Naive thymus-derived CD4-positive, alpha-beta T cell (primary cell): Measurements from ENCODE around the gene RELT. TPM values are rescaled to one million over a fixed set of nuclear protein-coding genes. Genes with fewer than 3 reads are reported as not detected.

Source experiments
- ATAC-seq: fragments of 150-1000 bp; cut with Tn5 transposase; 2 replicates; pipeline ENCODE4 v1.10.0; 2021; ENCODE audit warnings: mild to moderate bottlenecking, moderate library complexity
- CTCF ChIA-PET: fragments of 350-600 bp; sonication (Branson Sonifier 250); formaldehyde crosslinking; loops from one replicate; lab custom pipeline; 2021; ENCODE audit warnings: antibody characterized with exemption; lab: Charles Lee
- POLR2A ChIA-PET: fragments of 350-600 bp; sonication (Branson Sonifier 250); formaldehyde crosslinking; loops from one replicate; lab custom pipeline; 2021; ENCODE audit warnings: antibody characterized with exemption, inconsistent platforms; lab: Charles Lee
- DNase-seq, 9 donors: peaks; one replicate each; pipeline versions ENCODE4 v3.0.0 to v3.0.0-alpha.2; 2020 to 2022; ENCODE audit warnings: mixed read lengths in 1 of 9
- H3K27ac ChIP-seq: one replicate; pipeline ENCODE4 v1.7.0; 2013; ENCODE audit warnings: mild to moderate bottlenecking, low read depth, low read length, moderate library complexity
- H3K27me3 ChIP-seq, 2 donors: one replicate each; pipeline ENCODE4 v1.7.0; 2013; ENCODE audit warnings: low read length in 2 of 2, mild to moderate bottlenecking in 2 of 2, moderate library complexity in 2 of 2; ENCODE audit not compliant: control insufficient read depth in 2 of 2, insufficient read depth in 2 of 2
- H3K36me3 ChIP-seq, 3 experiments: 1 replicate in 2 of 3; 2 replicates in 1 of 3; pipeline ENCODE4 v1.7.0; 2013; ENCODE audit warnings: low read length in 3 of 3, mild to moderate bottlenecking in 3 of 3, moderate library complexity in 1 of 3; ENCODE audit not compliant: insufficient read depth in 3 of 3, control insufficient read depth in 2 of 3
- H3K4me1 ChIP-seq, 2 donors: one replicate each; pipeline ENCODE4 v1.7.0; 2013; ENCODE audit warnings: low read length in 2 of 2, mild to moderate bottlenecking in 2 of 2, moderate library complexity in 1 of 2; ENCODE audit not compliant: control insufficient read depth in 2 of 2, insufficient read depth in 2 of 2
- H3K4me3 ChIP-seq: 2 replicates; pipeline ENCODE4 v1.7.0; 2013; ENCODE audit warnings: mild to moderate bottlenecking, low read length
- H3K9me3 ChIP-seq, 3 experiments: 1 replicate in 2 of 3; 2 replicates in 1 of 3; pipeline ENCODE4 v1.7.0; 2013; ENCODE audit warnings: low read length in 3 of 3; ENCODE audit not compliant: control insufficient read depth in 2 of 3
- H3K27ac Mint-ChIP-seq, 9 donors: one replicate each; pipeline ENCODE4 v1.8.0; 2020 to 2022; ENCODE audit warnings: mixed read lengths in 9 of 9, mild to moderate bottlenecking in 8 of 9, moderate library complexity in 5 of 9, inconsistent platforms in 2 of 9
- H3K27me3 Mint-ChIP-seq, 5 donors: one replicate each; pipeline ENCODE4 v1.8.0; 2021 to 2022; ENCODE audit warnings: mixed read lengths in 5 of 5, mild to moderate bottlenecking in 1 of 5
- H3K36me3 Mint-ChIP-seq, 5 donors: one replicate each; pipeline ENCODE4 v1.8.0; 2020 to 2022; ENCODE audit warnings: mixed read lengths in 5 of 5, mild to moderate bottlenecking in 3 of 5, inconsistent platforms in 1 of 5
- H3K4me1 Mint-ChIP-seq, 7 donors: one replicate each; pipeline ENCODE4 v1.8.0; 2020 to 2022; ENCODE audit warnings: mixed read lengths in 7 of 7, mild to moderate bottlenecking in 3 of 7, inconsistent platforms in 1 of 7
- H3K4me3 Mint-ChIP-seq, 10 donors: one replicate each; pipeline ENCODE4 v1.8.0; 2020 to 2022; ENCODE audit warnings: mild to moderate bottlenecking in 10 of 10, mixed read lengths in 10 of 10, moderate library complexity in 6 of 10, inconsistent platforms in 2 of 10
- H3K9me3 Mint-ChIP-seq, 11 donors: one replicate each; pipeline ENCODE4 v1.8.0; 2020 to 2022; ENCODE audit warnings: mixed read lengths in 11 of 11, mild to moderate bottlenecking in 4 of 11, inconsistent platforms in 1 of 11, moderate library complexity in 1 of 11
- intact Hi-C, 2 donors: fragments of 100-400 bp; cut with micrococcal nuclease; formaldehyde crosslinking; loops; one replicate each; pipeline ENCODE4 v1.15.1; 2023
- polyA plus RNA-seq, 2 donors: library from polyadenylated mRNA; unstranded; fragments of 300-500 nt; fragmentation: Illumina TruSeq; gene quantifications; one replicate each; pipeline ENCODE4 v1.2.3, GENCODE V29; 2021
- total RNA-seq, 6 experiments: library from RNA in 5 of 6; stranded (reverse) in 5 of 6; gene quantifications; 1 replicate in 5 of 6; 2 replicates in 1 of 6; pipeline ENCODE4 v1.2.3 and lab custom pipeline; 2021 to 2026

The RELT gene, protein sequence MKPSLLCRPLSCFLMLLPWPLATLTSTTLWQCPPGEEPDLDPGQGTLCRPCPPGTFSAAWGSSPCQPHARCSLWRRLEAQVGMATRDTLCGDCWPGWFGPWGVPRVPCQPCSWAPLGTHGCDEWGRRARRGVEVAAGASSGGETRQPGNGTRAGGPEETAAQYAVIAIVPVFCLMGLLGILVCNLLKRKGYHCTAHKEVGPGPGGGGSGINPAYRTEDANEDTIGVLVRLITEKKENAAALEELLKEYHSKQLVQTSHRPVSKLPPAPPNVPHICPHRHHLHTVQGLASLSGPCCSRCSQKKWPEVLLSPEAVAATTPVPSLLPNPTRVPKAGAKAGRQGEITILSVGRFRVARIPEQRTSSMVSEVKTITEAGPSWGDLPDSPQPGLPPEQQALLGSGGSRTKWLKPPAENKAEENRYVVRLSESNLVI
- total RNA-seq (100 to 1,000 TPM in 2 of 5 experiments, 10 to 100 TPM in 3; 11.9 to 275 (median 28.4) TPM), polyA plus RNA-seq (1 to 10 TPM; 2.0 to 6.4 TPM), total RNA-seq (lab: John Stamatoyannopoulos, UW) (332 reads per million, percentile 96 among the genes with 10 or more reads in this experiment)

DNA sequence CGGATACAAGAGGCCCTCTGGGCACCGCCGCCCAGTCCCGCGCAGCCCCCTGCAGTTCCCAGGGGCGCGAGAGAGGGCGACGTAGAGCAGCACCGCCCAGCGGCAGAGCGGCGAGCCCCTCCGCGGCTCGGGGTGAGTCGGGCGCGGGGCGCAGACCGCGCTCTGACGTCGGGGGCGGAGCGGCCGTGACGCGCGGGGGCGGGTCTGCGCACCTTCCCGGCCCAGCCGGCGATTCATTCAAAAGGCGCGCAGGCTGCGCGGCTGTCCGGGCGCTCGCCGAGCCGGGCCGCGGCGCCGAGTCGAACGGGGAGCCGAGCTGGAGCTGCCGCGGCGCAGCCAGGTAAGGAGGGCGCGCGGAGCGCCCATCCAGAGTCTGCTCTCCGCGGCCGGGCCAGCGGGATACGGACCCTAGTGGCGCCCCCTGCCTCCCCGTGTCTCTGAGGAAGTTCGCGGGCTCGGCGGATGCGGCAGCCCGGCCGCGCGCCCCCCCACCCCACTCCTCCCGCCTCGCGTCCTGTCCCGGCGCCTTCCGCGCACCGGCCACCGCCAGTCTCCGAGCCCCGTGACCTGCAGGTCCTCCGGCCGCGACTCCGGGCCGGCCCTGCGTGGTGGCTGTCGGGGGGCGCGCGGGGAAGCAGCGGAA lies at the start of gene RELT:
Gene RELT, plus strand, starts transcription at position 240 of the 643 bp plus-strand sequence. CDS start 12,738 bp downstream, outside the sequence.
- H3K9me3 ChIP-seq, result no peaks in the 10 kb centered on the region
- H3K27me3 ChIP-seq, result no peaks in the 10 kb centered on the region
- peak within 1 kb of the TSS; percentile 84 for H3K4me3 ChIP-seq
- no peaks in the 10 kb centered on the region for H3K27me3 Mint-ChIP-seq
- peak within 1 kb of the TSS; percentile 87 to 99 (median 95) for H3K27ac Mint-ChIP-seq
- no peaks in the 10 kb centered on the region for H3K9me3 Mint-ChIP-seq
- peak within 1 kb of the TSS; percentile 86 to 99 (median 92) for H3K4me3 Mint-ChIP-seq
- peaks cover 0 to 9% (median 0%) of the 10 kb centered on the region in 5 donors for H3K36me3 Mint-ChIP-seq
- intact Hi-C loops, result loop anchor here (1.0 to 10.0 kb wide), 14 partner anchors 10 to 1116 kb away; partner anchors contain the start of genes FAM168A (in 2 of the 2), ARHGEF17 (in 1 of the 2), C2CD3 (in 1 of the 2) and FCHSD2 (in 1 of the 2)
- DNase-seq (peak; percentile 84 to 99 (median 96)), ATAC-seq (peak; percentile 93)
- no peaks in the 10 kb centered on the region for H3K36me3 ChIP-seq
- H3K4me1 ChIP-seq, result peaks cover 12 to 22% of the 10 kb centered on the region in 2 donors
- peaks cover 32 to 49% (median 41%) of the 10 kb centered on the region in 7 donors for H3K4me1 Mint-ChIP-seq
- peak within 1 kb of the TSS; percentile 92 for H3K27ac ChIP-seq
- ChIA-PET POLR2A (interaction anchor here (1.2 kb wide), 1 partner anchor 17 kb away, joined by 4 read pairs; no protein-coding TSS in a partner anchor), CTCF (interaction anchor here (3.7 kb wide), 1 partner anchor 25 kb away, joined by 15 read pairs; no protein-coding TSS in a partner anchor)

DNA sequence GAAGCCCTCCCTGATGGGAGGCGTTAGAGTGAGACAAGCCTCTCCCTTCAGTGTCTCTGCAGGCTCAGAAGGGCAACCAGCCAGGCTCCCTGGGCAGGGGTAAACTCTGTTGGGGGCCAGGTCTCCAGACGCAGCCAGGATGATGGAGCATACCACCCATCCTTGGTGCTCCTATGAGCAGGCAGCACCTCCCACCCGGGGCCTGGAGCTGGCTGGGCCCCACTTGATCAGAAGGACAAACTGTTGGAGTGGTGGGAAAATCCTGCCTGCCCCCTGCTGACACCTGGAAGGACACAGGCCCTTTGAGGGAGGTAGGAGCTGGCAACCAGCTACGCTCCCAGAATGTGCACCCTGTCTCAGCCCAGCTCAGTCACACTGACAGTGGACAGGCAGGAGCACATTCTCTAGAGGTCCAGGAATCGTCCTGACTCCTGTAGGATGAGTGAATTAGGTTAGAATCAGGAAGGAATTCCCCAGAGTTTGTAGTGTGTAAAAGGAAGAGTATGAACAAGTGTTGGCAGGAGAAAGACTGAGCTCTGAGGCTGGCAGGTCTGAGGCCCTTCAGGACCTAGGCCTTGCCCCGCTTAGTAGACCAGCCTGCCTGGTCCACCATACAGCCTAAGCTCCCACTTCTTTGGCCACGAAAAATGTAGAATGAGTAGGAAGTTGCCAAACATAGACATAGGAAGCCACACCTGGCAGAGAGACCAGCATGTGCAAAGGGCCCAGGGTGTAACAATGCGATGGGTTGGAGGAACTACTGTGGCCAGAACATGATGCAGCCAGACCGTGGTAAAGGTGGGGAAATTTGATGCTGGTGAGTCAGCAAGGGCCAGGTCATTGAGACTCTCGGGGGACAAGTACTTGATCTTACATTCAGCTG lies 49.0 kb upstream of the RELT start:
- Histone ChIP-seq H3K27me3 (no peaks in the 10 kb centered on the region), H3K9me3 (no peaks in the 10 kb centered on the region), H3K27ac (no peak overlapping the region), H3K4me1 (no peaks in the 10 kb centered on the region), H3K36me3 (no peaks in the 10 kb centered on the region), H3K4me3 (no peak overlapping the region)
- ChIA-PET CTCF (no interaction called here), POLR2A (no interaction called here)
- Mint-ChIP-seq H3K4me3 (no peak overlapping the region), H3K27ac (peak overlapping the region in 1 of 9 donors; percentile 72), H3K36me3 (no peaks in the 10 kb centered on the region), H3K27me3 (peaks cover 0 to 4% (median 0%) of the 10 kb centered on the region in 5 donors), H3K9me3 (no peaks in the 10 kb centered on the region), H3K4me1 (peaks cover 0 to 7% (median 2%) of the 10 kb centered on the region in 7 donors)
- intact Hi-C loops, result no loop called here
- no peak for DNase-seq
- no peak for ATAC-seq

DNA sequence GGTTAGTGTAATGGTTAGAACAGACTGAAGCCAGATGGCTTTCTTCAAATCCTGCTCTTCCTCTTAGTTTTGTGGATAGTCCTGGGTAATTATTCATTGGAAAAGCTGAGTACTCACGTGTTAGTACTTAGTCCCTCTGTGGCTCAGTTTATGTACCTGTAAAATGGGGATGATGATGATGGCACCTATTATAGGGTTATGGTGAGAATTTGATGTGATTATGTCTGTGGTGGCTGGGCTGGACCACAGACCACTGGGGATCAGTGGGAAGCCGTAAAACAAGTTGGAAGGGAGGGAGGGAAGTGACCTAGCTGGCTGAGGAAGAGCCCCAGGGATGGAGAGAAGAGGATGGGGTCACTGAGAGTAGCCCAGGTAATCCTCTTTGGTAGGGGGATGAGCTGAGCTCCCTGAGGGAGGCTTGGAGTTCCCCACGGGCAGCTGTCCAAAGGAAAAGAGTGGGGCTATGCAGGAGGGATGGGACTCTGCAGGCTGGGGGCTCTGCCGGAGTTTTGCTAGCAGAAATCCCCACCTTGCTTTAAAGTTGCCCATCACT lies 48.3 kb upstream of the RELT start:
- Histone ChIP-seq H3K4me1 (no peaks in the 10 kb centered on the region), H3K27me3 (no peaks in the 10 kb centered on the region), H3K36me3 (no peaks in the 10 kb centered on the region), H3K27ac (no peak overlapping the region), H3K4me3 (no peak overlapping the region), H3K9me3 (no peaks in the 10 kb centered on the region)
- DNase-seq (no peak), ATAC-seq (no peak)
- peaks cover 0 to 4% (median 0%) of the 10 kb centered on the region in 5 donors for H3K27me3 Mint-ChIP-seq
- ChIA-PET CTCF (no interaction called here), POLR2A (no interaction called here)
- H3K27ac Mint-ChIP-seq, result no peak overlapping the region
- no peak overlapping the region for H3K4me3 Mint-ChIP-seq
- H3K36me3 Mint-ChIP-seq, result no peaks in the 10 kb centered on the region
- intact Hi-C loops, result no loop called here
- H3K9me3 Mint-ChIP-seq, result no peaks in the 10 kb centered on the region
- H3K4me1 Mint-ChIP-seq, result peaks cover 0 to 7% (median 0%) of the 10 kb centered on the region in 7 donors

DNA sequence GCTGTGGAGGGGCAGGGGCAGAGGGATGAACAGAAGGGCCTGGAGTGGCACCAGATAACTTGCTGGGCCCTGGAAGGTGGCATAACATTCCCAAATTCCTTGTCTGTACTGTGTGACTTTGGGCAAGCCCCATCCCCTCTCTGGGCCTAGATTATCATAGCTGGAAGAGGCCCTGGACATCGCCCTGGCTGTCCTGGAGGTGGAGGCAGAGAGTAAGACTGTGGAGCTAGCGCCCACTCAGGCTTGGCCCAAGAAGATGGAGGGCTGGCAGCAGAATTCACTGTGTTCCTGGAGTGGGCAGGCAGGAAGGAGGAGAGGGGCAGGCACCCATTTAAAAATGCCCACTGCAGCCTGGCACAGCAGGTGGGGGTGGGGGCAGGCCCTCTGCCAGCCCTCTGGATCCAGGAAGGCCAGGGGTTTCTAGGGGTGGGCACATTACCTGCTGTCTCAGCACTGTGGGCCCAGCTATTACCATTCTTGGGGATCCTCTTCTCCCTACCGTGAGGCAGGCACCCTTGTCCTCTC lies 45.6 kb upstream of the RELT start:
- Mint-ChIP-seq H3K9me3 (no peaks in the 10 kb centered on the region), H3K4me3 (no peak overlapping the region), H3K27me3 (peaks cover 0 to 8% (median 0%) of the 10 kb centered on the region in 5 donors), H3K36me3 (no peaks in the 10 kb centered on the region), H3K27ac (no peak overlapping the region), H3K4me1 (peaks cover 0 to 5% (median 0%) of the 10 kb centered on the region in 7 donors)
- ChIA-PET CTCF (no interaction called here), POLR2A (no interaction called here)
- Histone ChIP-seq H3K4me3 (no peak overlapping the region), H3K27ac (no peak overlapping the region), H3K36me3 (no peaks in the 10 kb centered on the region), H3K9me3 (no peaks in the 10 kb centered on the region), H3K4me1 (no peaks in the 10 kb centered on the region), H3K27me3 (no peaks in the 10 kb centered on the region)
- intact Hi-C loops, result no loop called here
- ATAC-seq, result no peak
- DNase-seq, result no peak

DNA sequence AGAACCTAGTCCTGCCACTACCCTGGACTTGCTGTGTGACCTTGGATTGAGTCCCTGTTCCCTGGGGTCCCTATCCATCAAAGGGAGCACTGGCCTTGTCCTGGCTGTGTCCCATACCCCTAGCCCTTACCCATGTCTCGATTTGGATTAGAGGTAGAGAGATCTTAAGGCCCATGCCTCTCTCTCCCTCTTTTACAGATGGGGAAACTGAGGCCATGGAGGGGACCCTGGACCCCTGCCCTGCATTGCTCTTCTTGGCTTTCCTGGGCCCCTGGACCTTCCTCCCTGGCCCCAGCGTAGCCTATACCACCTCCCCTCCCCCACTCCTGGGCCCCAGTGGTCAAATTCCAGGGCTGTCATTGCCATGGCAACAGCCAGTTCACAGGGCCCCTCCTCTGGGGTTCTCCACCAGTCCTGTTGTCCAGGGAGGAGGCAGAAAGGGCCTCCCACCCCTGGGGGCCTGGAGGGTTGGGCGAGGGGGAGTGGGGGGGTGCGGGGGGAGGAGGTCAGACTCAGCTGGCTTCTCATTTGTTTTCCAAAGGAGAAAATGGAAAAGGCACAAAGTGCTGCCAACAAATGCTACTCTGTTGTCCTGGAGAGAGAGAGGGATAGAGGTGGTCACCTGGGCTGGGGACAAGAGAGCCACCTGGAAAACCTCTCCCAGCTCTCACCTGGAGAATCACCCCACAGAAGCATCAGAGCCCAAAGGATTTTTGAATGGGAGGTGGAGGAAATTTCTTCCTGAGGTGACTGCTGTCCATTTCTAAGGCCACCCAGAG lies 44.9 kb upstream of the RELT start:
- Histone ChIP-seq H3K27me3 (no peaks in the 10 kb centered on the region), H3K36me3 (no peaks in the 10 kb centered on the region), H3K4me3 (no peak overlapping the region), H3K9me3 (no peaks in the 10 kb centered on the region), H3K4me1 (no peaks in the 10 kb centered on the region), H3K27ac (no peak overlapping the region)
- no peak overlapping the region for H3K27ac Mint-ChIP-seq
- H3K36me3 Mint-ChIP-seq, result no peaks in the 10 kb centered on the region
- no peak for DNase-seq
- H3K4me3 Mint-ChIP-seq, result no peak overlapping the region
- no peak for ATAC-seq
- intact Hi-C loops, result no loop called here
- peaks cover 0 to 6% (median 0%) of the 10 kb centered on the region in 7 donors for H3K4me1 Mint-ChIP-seq
- CTCF ChIA-PET, result interaction anchor here (0.5 to 0.8 kb wide), 2 partner anchors 35 to 62 kb away, joined by 4 read pairs; no protein-coding TSS in a partner anchor
- H3K9me3 Mint-ChIP-seq, result no peaks in the 10 kb centered on the region
- H3K27me3 Mint-ChIP-seq, result peaks cover 0 to 8% (median 0%) of the 10 kb centered on the region in 5 donors
- POLR2A ChIA-PET, result no interaction called here
